ENCODE measurements around the gene REXO4.

REXO4 gene

GRCh38 chr9:133371261-133371711 lies 46.5 kb downstream of the REXO4 start:
- peak; percentile 54 to 59 (median 55) for DNase-seq
- no peaks in the 10 kb centered on the region for H3K9me3 Mint-ChIP-seq
- H3K27me3 Mint-ChIP-seq = no peaks in the 10 kb centered on the region
- peak overlapping the region; percentile 93 to 94 for H3K4me3 Mint-ChIP-seq
- peak overlapping the region; percentile 94 to 97 for H3K27ac Mint-ChIP-seq
- ATAC-seq (replicated peaks) = peak; percentile 49
- H3K36me3 Mint-ChIP-seq (ENCODE audit: insufficient read depth) = peaks cover 85% of the 10 kb centered on the region
- peaks cover 61% of the 10 kb centered on the region in 2 donors for H3K4me1 Mint-ChIP-seq (ENCODE audit: low read depth in 2 of 2)

- Mint-ChIP-seq H3K4me3 (peak overlapping the region; percentile 93 to 94), H3K27me3 (no peaks in the 10 kb centered on the region), H3K9me3 (no peaks in the 10 kb centered on the region), H3K36me3 (ENCODE audit: insufficient read depth) (peaks cover 91% of the 10 kb centered on the region), H3K4me1 (ENCODE audit: low read depth in 2 of 2) (peaks cover 61 to 67% of the 10 kb centered on the region in 2 donors), H3K27ac (peak overlapping the region; percentile 94 to 97)
- ATAC-seq (replicated peaks) (peak; percentile 64), DNase-seq (peak; percentile 59 to 62 (median 61))
Measured at GRCh38 chr9:133370685-133371084, 47.1 kb downstream of the REXO4 start.

- peak overlapping the region; percentile 94 to 97 for H3K27ac Mint-ChIP-seq
- peaks cover 94% of the 10 kb centered on the region for H3K36me3 Mint-ChIP-seq (ENCODE audit: insufficient read depth)
- H3K27me3 Mint-ChIP-seq = no peaks in the 10 kb centered on the region
- no peaks in the 10 kb centered on the region for H3K9me3 Mint-ChIP-seq
- ATAC-seq (replicated peaks) (peak; percentile 27), DNase-seq (peak in 1 of 3 experiments; percentile 31)
- peaks cover 57 to 68% of the 10 kb centered on the region in 2 donors for H3K4me1 Mint-ChIP-seq (ENCODE audit: low read depth in 2 of 2)
- peak overlapping the region; percentile 93 to 94 for H3K4me3 Mint-ChIP-seq
Measured at GRCh38 chr9:133369933-133370332, 47.9 kb downstream of the REXO4 start.

- DNase-seq (no peak), ATAC-seq (replicated peaks) (peak; percentile 4)
- peak overlapping the region; percentile 94 to 97 for H3K27ac Mint-ChIP-seq
- H3K36me3 Mint-ChIP-seq (ENCODE audit: insufficient read depth) = peaks cover 94% of the 10 kb centered on the region
- H3K4me1 Mint-ChIP-seq (ENCODE audit: low read depth in 2 of 2) = peaks cover 52 to 68% of the 10 kb centered on the region in 2 donors
- H3K27me3 Mint-ChIP-seq = no peaks in the 10 kb centered on the region
- no peaks in the 10 kb centered on the region for H3K9me3 Mint-ChIP-seq
- H3K4me3 Mint-ChIP-seq = peak overlapping the region; percentile 93 to 94
Measured at GRCh38 chr9:133369422-133369821, 48.4 kb downstream of the REXO4 start.

GRCh38 chr9:133368249-133368881 lies 49.4 kb downstream of the REXO4 start:
- H3K36me3 Mint-ChIP-seq (ENCODE audit: insufficient read depth) = peaks cover 95% of the 10 kb centered on the region
- peak overlapping the region; percentile 93 to 94 for H3K4me3 Mint-ChIP-seq
- DNase-seq = no peak
- peak overlapping the region; percentile 94 to 97 for H3K27ac Mint-ChIP-seq
- H3K27me3 Mint-ChIP-seq = no peaks in the 10 kb centered on the region
- no peaks in the 10 kb centered on the region for H3K9me3 Mint-ChIP-seq
- H3K4me1 Mint-ChIP-seq (ENCODE audit: low read depth in 2 of 2) = peaks cover 56 to 71% of the 10 kb centered on the region in 2 donors
- no peak for ATAC-seq (replicated peaks)

- Mint-ChIP-seq H3K4me1 (ENCODE audit: low read depth in 2 of 2) (peaks cover 55 to 70% of the 10 kb centered on the region in 2 donors), H3K27me3 (no peaks in the 10 kb centered on the region), H3K27ac (peak overlapping the region in 1 of 2 donors; percentile 97), H3K4me3 (peak overlapping the region in 1 of 2 donors; percentile 94), H3K9me3 (no peaks in the 10 kb centered on the region), H3K36me3 (ENCODE audit: insufficient read depth) (peaks cover 95% of the 10 kb centered on the region)
- ATAC-seq (replicated peaks) (no peak), DNase-seq (no peak)
Measured at GRCh38 chr9:133367778-133368177, 50.0 kb downstream of the REXO4 start.

GRCh38 chr9:133367221-133367620 lies 50.6 kb downstream of the REXO4 start:
- H3K4me3 Mint-ChIP-seq = peak overlapping the region in 1 of 2 donors; percentile 10
- ATAC-seq (replicated peaks) = no peak
- peaks cover 95% of the 10 kb centered on the region for H3K36me3 Mint-ChIP-seq (ENCODE audit: insufficient read depth)
- H3K4me1 Mint-ChIP-seq (ENCODE audit: low read depth in 2 of 2) = peaks cover 50 to 65% of the 10 kb centered on the region in 2 donors
- H3K9me3 Mint-ChIP-seq = no peaks in the 10 kb centered on the region
- no peak for DNase-seq
- no peaks in the 10 kb centered on the region for H3K27me3 Mint-ChIP-seq
- peak overlapping the region in 1 of 2 donors; percentile 54 for H3K27ac Mint-ChIP-seq

GRCh38 chr9:133366435-133366834 lies 51.4 kb downstream of the REXO4 start:
- peaks cover 98% of the 10 kb centered on the region for H3K36me3 Mint-ChIP-seq (ENCODE audit: insufficient read depth)
- H3K4me3 Mint-ChIP-seq = no peak overlapping the region

GRCh38 chr9:133362359-133363044 lies 55.3 kb downstream of the REXO4 start:
- H3K36me3 Mint-ChIP-seq (ENCODE audit: insufficient read depth) = peaks cover 95% of the 10 kb centered on the region
- H3K4me1 Mint-ChIP-seq (ENCODE audit: low read depth in 2 of 2) = peaks cover 40 to 43% of the 10 kb centered on the region in 2 donors
- no peak for ATAC-seq (replicated peaks)
- H3K27me3 Mint-ChIP-seq = no peaks in the 10 kb centered on the region
- no peak for DNase-seq
- H3K9me3 Mint-ChIP-seq = no peaks in the 10 kb centered on the region
- peak overlapping the region; percentile 61 to 77 for H3K27ac Mint-ChIP-seq
- H3K4me3 Mint-ChIP-seq = no peak overlapping the region

More at GRCh38 chr9:133366435-133366834, 51.4 kb downstream of the REXO4 start:
- Mint-ChIP-seq H3K27ac (no peak overlapping the region), H3K4me1 (ENCODE audit: low read depth in 2 of 2) (peaks cover 45 to 62% of the 10 kb centered on the region in 2 donors), H3K9me3 (no peaks in the 10 kb centered on the region), H3K27me3 (no peaks in the 10 kb centered on the region)
- ATAC-seq (replicated peaks) (no peak), DNase-seq (no peak)

GRCh38 chr9:133361507-133362092 lies 56.2 kb downstream of the REXO4 start:
- Mint-ChIP-seq H3K27ac (peak overlapping the region; percentile 44 to 77), H3K36me3 (ENCODE audit: insufficient read depth) (peaks cover 94% of the 10 kb centered on the region), H3K27me3 (no peaks in the 10 kb centered on the region), H3K4me3 (peak overlapping the region in 1 of 2 donors; percentile 33), H3K9me3 (no peaks in the 10 kb centered on the region), H3K4me1 (ENCODE audit: low read depth in 2 of 2) (peaks cover 43 to 45% of the 10 kb centered on the region in 2 donors)
- no peak for DNase-seq
- no peak for ATAC-seq (replicated peaks)

- peaks cover 91% of the 10 kb centered on the region for H3K36me3 Mint-ChIP-seq (ENCODE audit: insufficient read depth)
Measured at GRCh38 chr9:133360400-133361393, 57.1 kb downstream of the REXO4 start.

GRCh38 chr9:133359399-133360175 lies 58.2 kb downstream of the REXO4 start:
- H3K4me1 Mint-ChIP-seq (ENCODE audit: low read depth in 2 of 2) = peaks cover 35 to 45% of the 10 kb centered on the region in 2 donors

More at GRCh38 chr9:133360400-133361393, 57.1 kb downstream of the REXO4 start:
- Mint-ChIP-seq H3K9me3 (no peaks in the 10 kb centered on the region), H3K4me3 (peak overlapping the region in 1 of 2 donors; percentile 33), H3K4me1 (ENCODE audit: low read depth in 2 of 2) (peaks cover 37 to 45% of the 10 kb centered on the region in 2 donors), H3K27ac (peak overlapping the region; percentile 73 to 77), H3K27me3 (no peaks in the 10 kb centered on the region)
- no peak for DNase-seq
- no peak for ATAC-seq (replicated peaks)

More at GRCh38 chr9:133359399-133360175, 58.2 kb downstream of the REXO4 start:
- Mint-ChIP-seq H3K36me3 (ENCODE audit: insufficient read depth) (peaks cover 84% of the 10 kb centered on the region), H3K4me3 (peak overlapping the region in 1 of 2 donors; percentile 31), H3K27me3 (no peaks in the 10 kb centered on the region), H3K27ac (peak overlapping the region; percentile 73 to 77), H3K9me3 (no peaks in the 10 kb centered on the region)
- DNase-seq (no peak), ATAC-seq (replicated peaks) (no peak)

Data from effector memory CD8-positive, alpha-beta T cell (primary cell).